Activated CD8-positive, alpha-beta T cell treated with anti-CD3 and anti-CD28 coated beads for 36 hours (primary cell): Measurements from ENCODE around the gene CABP4. TPM values are rescaled to one million over a fixed set of nuclear protein-coding genes. Genes with fewer than 3 reads are reported as not detected.

Experiments
- ATAC-seq: fragments of 200-7000 bp; cut with Tn5 transposase; one replicate; pipeline ENCODE4 v1.10.0; 2021; ENCODE audit warnings: mild to moderate bottlenecking, moderate library complexity
- CTCF ChIA-PET: fragments of 350-600 bp; sonication (Branson Sonifier 250); formaldehyde crosslinking; loops from one replicate; lab custom pipeline; 2021; ENCODE audit warnings: antibody characterized with exemption; lab: Charles Lee
- POLR2A ChIA-PET: fragments of 350-600 bp; sonication (Branson Sonifier 250); formaldehyde crosslinking; loops from one replicate; lab custom pipeline; 2021; ENCODE audit warnings: antibody characterized with exemption; lab: Charles Lee
- DNase-seq: peaks from one replicate; pipeline ENCODE4 v3.0.0-alpha.2; 2020
- H3K27ac Mint-ChIP-seq: one replicate; pipeline ENCODE4 v1.8.0; 2021; ENCODE audit warnings: mild to moderate bottlenecking, mixed read lengths
- H3K27me3 Mint-ChIP-seq: one replicate; pipeline ENCODE4 v1.8.0; 2021; ENCODE audit warnings: mixed read lengths
- H3K36me3 Mint-ChIP-seq: one replicate; pipeline ENCODE4 v1.8.0; 2021; ENCODE audit warnings: low read depth, mixed read lengths
- H3K4me1 Mint-ChIP-seq: one replicate; pipeline ENCODE4 v1.8.0; 2021; ENCODE audit warnings: low read depth, mixed read lengths
- H3K4me3 Mint-ChIP-seq: one replicate; pipeline ENCODE4 v1.8.0; 2021; ENCODE audit warnings: mild to moderate bottlenecking, moderate library complexity, mixed read lengths
- H3K9me3 Mint-ChIP-seq: one replicate; pipeline ENCODE4 v1.8.0; 2021; ENCODE audit warnings: mixed read lengths
- intact Hi-C: fragments of 100-400 bp; cut with micrococcal nuclease; formaldehyde crosslinking; loops from one replicate; pipeline ENCODE4 v1.10.0; 2022
- total RNA-seq, 2 experiments: library from RNA; stranded (reverse); gene quantifications; one replicate each; pipeline ENCODE4 v1.2.3, GENCODE V29; 2021
- TF ChIP-seq, protein P1 (sequence below): fragments of 200-600 bp; IDR thresholded peaks from one replicate; pipeline ENCODE4 v1.8.0; 2022; ENCODE audit warnings: antibody characterized with exemption, mild to moderate bottlenecking

Gene CABP4
- total RNA-seq, 2 experiments from 2014 or later: 0.83 to 1.4 TPM

DNA sequence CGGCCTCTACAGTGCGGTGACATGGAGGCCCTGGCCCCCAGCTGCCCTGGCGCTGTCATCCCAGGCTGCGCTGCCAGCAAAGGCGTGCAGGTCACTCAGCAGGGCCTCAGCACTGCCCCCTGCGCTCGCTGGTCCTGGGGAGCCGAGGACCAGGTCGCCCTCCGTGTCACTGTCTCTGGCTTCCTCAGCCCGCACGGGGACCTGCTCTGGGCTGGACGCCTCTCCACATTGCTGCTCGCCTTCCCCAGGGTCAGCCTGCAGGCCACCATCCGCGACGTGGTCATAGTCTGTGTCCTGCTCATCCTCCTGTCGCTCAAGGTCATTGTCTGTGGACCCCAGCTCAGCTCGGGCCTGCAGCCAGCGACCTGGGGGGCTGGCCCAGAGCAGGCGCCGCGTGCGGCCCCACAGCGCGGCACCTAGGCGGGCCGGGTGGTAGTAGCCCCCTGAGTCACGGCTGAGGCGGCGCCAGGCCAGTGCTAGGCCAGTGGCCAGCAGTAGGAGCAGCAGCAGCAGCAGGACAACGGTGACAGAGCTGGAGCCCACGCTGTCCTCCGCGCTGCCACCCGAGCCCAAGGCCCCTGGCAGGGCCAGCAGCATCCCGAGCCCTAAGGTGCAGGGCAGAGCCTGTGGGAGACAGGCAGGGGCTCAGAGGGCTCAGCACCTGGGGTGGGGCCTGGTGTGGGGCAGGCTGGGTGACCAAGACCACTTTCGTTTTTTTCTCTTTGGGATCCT, 19.3 kb upstream of the CABP4 start:
- intact Hi-C loops: loop anchor here (5.0 kb wide), 2 partner anchors 46 to 71 kb away; partner anchors contain the start of genes AIP, CDK2AP2 and PITPNM1
- peak; percentile 37 for DNase-seq
- TF ChIP-seq, protein P1, sequence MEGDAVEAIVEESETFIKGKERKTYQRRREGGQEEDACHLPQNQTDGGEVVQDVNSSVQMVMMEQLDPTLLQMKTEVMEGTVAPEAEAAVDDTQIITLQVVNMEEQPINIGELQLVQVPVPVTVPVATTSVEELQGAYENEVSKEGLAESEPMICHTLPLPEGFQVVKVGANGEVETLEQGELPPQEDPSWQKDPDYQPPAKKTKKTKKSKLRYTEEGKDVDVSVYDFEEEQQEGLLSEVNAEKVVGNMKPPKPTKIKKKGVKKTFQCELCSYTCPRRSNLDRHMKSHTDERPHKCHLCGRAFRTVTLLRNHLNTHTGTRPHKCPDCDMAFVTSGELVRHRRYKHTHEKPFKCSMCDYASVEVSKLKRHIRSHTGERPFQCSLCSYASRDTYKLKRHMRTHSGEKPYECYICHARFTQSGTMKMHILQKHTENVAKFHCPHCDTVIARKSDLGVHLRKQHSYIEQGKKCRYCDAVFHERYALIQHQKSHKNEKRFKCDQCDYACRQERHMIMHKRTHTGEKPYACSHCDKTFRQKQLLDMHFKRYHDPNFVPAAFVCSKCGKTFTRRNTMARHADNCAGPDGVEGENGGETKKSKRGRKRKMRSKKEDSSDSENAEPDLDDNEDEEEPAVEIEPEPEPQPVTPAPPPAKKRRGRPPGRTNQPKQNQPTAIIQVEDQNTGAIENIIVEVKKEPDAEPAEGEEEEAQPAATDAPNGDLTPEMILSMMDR: no peak
- H3K4me3 Mint-ChIP-seq: peak overlapping the region; percentile 87
- peak; percentile 2 for ATAC-seq
- H3K36me3 Mint-ChIP-seq: peaks cover 68% of the 10 kb centered on the region
- peaks cover 52% of the 10 kb centered on the region for H3K4me1 Mint-ChIP-seq
- POLR2A ChIA-PET: interaction anchor here (1.3 to 10.8 kb wide), 14 partner anchors 8 to 196 kb away, joined by 5 to 178 read pairs (median 14); partner anchors contain the start of genes AIP, ANKRD13D, PITPNM1 and PPP1CA
- H3K27ac Mint-ChIP-seq: peak overlapping the region; percentile 93
- H3K27me3 Mint-ChIP-seq: no peaks in the 10 kb centered on the region
- no peaks in the 10 kb centered on the region for H3K9me3 Mint-ChIP-seq
- CTCF ChIA-PET: interaction anchor here (2.8 kb wide), 1 partner anchor 34 kb away, joined by 12 read pairs; the partner anchor contains the start of gene PPP1CA

DNA sequence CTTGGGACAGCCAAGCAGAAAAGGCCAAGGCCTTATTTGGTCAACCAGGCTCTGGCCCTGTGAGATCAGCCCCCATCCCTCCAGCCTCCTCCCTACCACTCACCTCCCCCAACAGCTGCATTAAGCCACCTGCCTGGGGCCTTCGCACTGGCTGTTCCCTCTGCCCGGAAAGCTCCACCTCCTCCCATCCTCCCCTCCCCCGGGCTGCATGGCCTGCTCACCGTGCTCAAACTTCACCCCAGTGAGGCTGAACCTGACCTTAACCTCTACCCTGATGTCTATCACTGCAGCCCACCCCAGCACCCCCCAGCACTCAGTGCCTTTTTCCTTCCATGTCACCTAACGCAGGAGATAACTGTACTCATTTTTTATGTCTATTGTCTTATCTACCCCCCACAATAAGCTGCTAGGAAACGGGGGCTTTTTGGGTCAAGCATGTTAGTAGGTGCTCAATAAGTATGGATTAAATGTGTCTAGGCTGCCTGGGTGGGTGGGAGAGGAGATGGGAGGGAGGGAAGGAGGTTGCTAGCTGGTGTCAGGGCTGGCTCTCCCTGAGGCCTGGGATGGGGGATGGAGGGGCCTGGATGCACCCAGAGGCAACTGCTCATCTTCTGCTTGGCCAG, 18.6 kb upstream of the CABP4 start:
- Mint-ChIP-seq H3K4me3 (peak overlapping the region; percentile 87), H3K27ac (peak overlapping the region; percentile 93), H3K36me3 (peaks cover 68% of the 10 kb centered on the region), H3K4me1 (peaks cover 57% of the 10 kb centered on the region), H3K27me3 (no peaks in the 10 kb centered on the region), H3K9me3 (no peaks in the 10 kb centered on the region)
- ATAC-seq: peak; percentile 45
- peak; percentile 89 for DNase-seq
- TF ChIP-seq, protein P1: no peak
- intact Hi-C loops: loop anchor here (5.0 kb wide), 2 partner anchors 46 to 71 kb away; partner anchors contain the start of genes AIP, CDK2AP2 and PITPNM1
- POLR2A ChIA-PET: interaction anchor here (0.7 to 10.8 kb wide), 21 partner anchors 8 to 196 kb away, joined by 3 to 178 read pairs (median 9); partner anchors contain the start of genes AIP, ANKRD13D, PITPNM1 and PPP1CA
- CTCF ChIA-PET: interaction anchor here (1.0 to 2.8 kb wide), 5 partner anchors 16 to 85 kb away, joined by 3 to 12 read pairs (median 4); partner anchors contain the start of genes AIP, CDK2AP2 and PPP1CA

DNA sequence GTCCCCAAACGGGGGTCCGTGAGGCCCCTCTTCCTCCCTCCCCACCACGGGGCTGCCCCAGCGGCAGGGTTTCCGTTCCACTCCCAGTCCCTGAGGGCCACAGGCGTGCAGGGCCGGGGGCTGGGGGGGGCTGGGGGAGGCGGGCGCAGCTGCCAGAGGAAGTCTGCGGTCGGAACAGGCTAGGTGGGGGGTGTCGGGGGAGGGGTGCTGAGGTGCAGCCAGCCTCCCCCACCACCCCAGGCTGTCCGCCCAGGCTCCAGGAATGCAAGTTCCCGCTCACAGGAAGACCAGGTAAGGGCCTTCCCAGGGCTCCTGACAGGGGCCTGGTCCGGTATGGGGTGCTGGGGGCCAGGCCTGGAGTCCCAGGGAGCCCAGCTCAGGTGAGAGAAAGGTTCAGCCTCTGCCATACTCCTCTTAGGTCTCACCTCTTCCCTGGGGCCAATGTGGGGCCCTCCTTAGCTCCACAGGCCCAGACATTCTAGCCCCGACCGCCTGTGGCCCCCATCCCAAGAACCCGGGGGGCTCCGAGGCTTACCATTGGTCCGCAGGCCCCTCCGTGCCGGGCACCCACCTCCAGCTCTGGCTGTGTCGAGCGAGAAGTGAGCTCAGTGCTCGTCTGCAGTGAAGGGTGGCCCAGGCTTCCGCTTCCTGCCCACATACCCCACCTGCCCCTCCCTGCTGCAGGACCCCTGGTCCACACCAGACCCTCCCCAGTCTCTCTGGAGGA, 17.9 kb upstream of the CABP4 start, which contains the start of gene PTPRCAP:
Gene PTPRCAP, minus strand, starts transcription at position 601 of the 727 bp plus-strand sequence. Its CDS starts 63 bp downstream, at position 538.
- Mint-ChIP-seq H3K27me3 (no peaks in the 10 kb centered on the region), H3K9me3 (no peaks in the 10 kb centered on the region), H3K27ac (peak within 1 kb of the TSS; percentile 93), H3K4me3 (peak within 1 kb of the TSS; percentile 87), H3K36me3 (peaks cover 61% of the 10 kb centered on the region), H3K4me1 (peaks cover 55% of the 10 kb centered on the region)
- DNase-seq: peak; percentile 84
- ATAC-seq: peak; percentile 42
- TF ChIP-seq, protein P1: no peak
- CTCF ChIA-PET: interaction anchor here (1.0 to 2.8 kb wide), 6 partner anchors 17 to 86 kb away, joined by 3 to 12 read pairs (median 4); partner anchors contain the start of genes AIP, CDK2AP2, PPP1CA and TMEM134
- intact Hi-C loops: loop anchor here (5.0 kb wide), 2 partner anchors 45 to 70 kb away; partner anchors contain the start of genes AIP, CDK2AP2 and PITPNM1
- POLR2A ChIA-PET: interaction anchor here (0.6 to 10.8 kb wide), 30 partner anchors 8 to 197 kb away, joined by 3 to 178 read pairs (median 6); partner anchors contain the start of genes AIP, ANKRD13D, PITPNM1 and PPP1CA

DNA sequence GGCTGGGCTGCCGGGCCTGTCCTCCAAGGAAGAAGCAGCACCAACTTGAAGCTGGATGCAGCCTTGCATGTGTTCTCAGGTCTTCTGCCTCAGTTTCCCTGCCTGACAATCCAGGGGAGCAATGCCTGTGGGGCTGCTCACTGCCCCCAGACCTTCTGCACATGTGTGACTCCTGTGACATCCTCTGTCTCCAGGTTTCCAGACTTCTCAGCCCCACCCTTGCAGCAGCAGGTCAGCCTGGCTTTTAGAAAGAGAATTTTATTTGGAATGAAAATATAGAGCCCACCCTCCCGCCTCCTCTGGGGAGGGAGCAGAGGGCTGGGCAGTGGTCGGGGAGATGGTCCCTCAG, 17.4 kb upstream of the CABP4 start:
- peak overlapping the region; percentile 87 for H3K4me3 Mint-ChIP-seq
- TF ChIP-seq, protein P1: no peak
- ATAC-seq (no peak), DNase-seq (no peak)
- H3K27me3 Mint-ChIP-seq: no peaks in the 10 kb centered on the region
- ChIA-PET POLR2A (interaction anchor here (0.6 to 10.8 kb wide), 26 partner anchors 8 to 191 kb away, joined by 3 to 178 read pairs (median 8); partner anchors contain the start of genes AIP, ANKRD13D, CABP4 and PITPNM1), CTCF (interaction anchor here (1.0 to 2.8 kb wide), 8 partner anchors 8 to 86 kb away, joined by 3 to 12 read pairs (median 4); partner anchors contain the start of genes AIP, CDK2AP2, PPP1CA and TMEM134)
- H3K4me1 Mint-ChIP-seq: peaks cover 55% of the 10 kb centered on the region
- peak overlapping the region; percentile 86 for H3K27ac Mint-ChIP-seq
- peaks cover 58% of the 10 kb centered on the region for H3K36me3 Mint-ChIP-seq
- intact Hi-C loops: loop anchor here (5.0 kb wide), 2 partner anchors 45 to 70 kb away; partner anchors contain the start of genes AIP, CDK2AP2 and PITPNM1
- no peaks in the 10 kb centered on the region for H3K9me3 Mint-ChIP-seq
